Natural killer cell treated with Interleukin-12 subunit alpha and Interleukin-12 subunit beta and Interleukin-15 and Interleukin-18, amount 100 ng/mL, for 72 hours (primary cell): Measurements from ENCODE around the gene XRCC5. TPM values are rescaled to one million over a fixed set of nuclear protein-coding genes. Genes with fewer than 3 reads are reported as not detected.

ENCODE experiments used
- ATAC-seq, 2 donors: fragments of 150-1000 bp; cut with Tn5 transposase in 1 of 2; sonication (Bioruptor Pico), chemical (Tn5 transposase) in 1 of 2; 2 replicates each; pipeline ENCODE4 v1.10.0; 2021
- DNase-seq: peaks from one replicate; pipeline ENCODE4 v3.0.0; 2022; ENCODE audit warnings: low spot score
- H3K27ac Mint-ChIP-seq, 2 donors: 1 replicate in 1 of 2; 2 replicates in 1 of 2; pipeline ENCODE4 v1.8.0; 2022; ENCODE audit warnings: mixed read lengths in 2 of 2, mild to moderate bottlenecking in 1 of 2, moderate library complexity in 1 of 2
- H3K27me3 Mint-ChIP-seq, 2 donors: 1 replicate in 1 of 2; 2 replicates in 1 of 2; pipeline ENCODE4 v1.8.0; 2022; ENCODE audit warnings: mixed read lengths in 2 of 2
- H3K36me3 Mint-ChIP-seq: one replicate; pipeline ENCODE4 v1.8.0; 2022; ENCODE audit warnings: mixed read lengths
- H3K4me1 Mint-ChIP-seq, 2 donors: 1 replicate in 1 of 2; 2 replicates in 1 of 2; pipeline ENCODE4 v1.8.0; 2022; ENCODE audit warnings: low read depth in 2 of 2, mixed read lengths in 2 of 2, mild to moderate bottlenecking in 1 of 2
- H3K4me3 Mint-ChIP-seq: one replicate; pipeline ENCODE4 v1.8.0; 2022; ENCODE audit warnings: mixed read lengths
- H3K9me3 Mint-ChIP-seq: 2 replicates; pipeline ENCODE4 v1.8.0; 2022; ENCODE audit warnings: mixed read lengths
- total RNA-seq, 2 donors: library from RNA; stranded (reverse); gene quantifications; one replicate each; pipeline ENCODE4 v1.2.3, GENCODE V29; 2022

The XRCC5 gene
- total RNA-seq, 2 donors from 2014 or later = 454 to 500 TPM

GRCh38 chr2:216142540-216142939 lies 33.4 kb downstream of the XRCC5 start:
- no peaks in the 10 kb centered on the region for H3K27me3 Mint-ChIP-seq
- no peak overlapping the region for H3K27ac Mint-ChIP-seq
- peaks cover 47% of the 10 kb centered on the region for H3K36me3 Mint-ChIP-seq

GRCh38 chr2:216144372-216144771 lies 35.2 kb downstream of the XRCC5 start:
- Mint-ChIP-seq H3K4me1 (peaks cover 9 to 25% of the 10 kb centered on the region in 2 donors), H3K4me3 (no peak overlapping the region), H3K27me3 (no peaks in the 10 kb centered on the region), H3K36me3 (peaks cover 33% of the 10 kb centered on the region), H3K27ac (no peak overlapping the region), H3K9me3 (no peaks in the 10 kb centered on the region)
- ATAC-seq (no peak), DNase-seq (no peak)

More at GRCh38 chr2:216142540-216142939, 33.4 kb downstream of the XRCC5 start:
- Mint-ChIP-seq H3K4me1 (peaks cover 9 to 25% of the 10 kb centered on the region in 2 donors), H3K4me3 (no peak overlapping the region), H3K9me3 (no peaks in the 10 kb centered on the region)
- no peak for DNase-seq
- peak in 1 of 2 donors; percentile 92 for ATAC-seq

GRCh38 chr2:216144857-216145256 lies 35.7 kb downstream of the XRCC5 start:
- ATAC-seq (no peak), DNase-seq (no peak)
- H3K27ac Mint-ChIP-seq = no peak overlapping the region
- H3K4me1 Mint-ChIP-seq = peaks cover 14 to 29% of the 10 kb centered on the region in 2 donors
- peaks cover 38% of the 10 kb centered on the region for H3K36me3 Mint-ChIP-seq
- no peaks in the 10 kb centered on the region for H3K9me3 Mint-ChIP-seq
- H3K4me3 Mint-ChIP-seq = no peak overlapping the region
- no peaks in the 10 kb centered on the region for H3K27me3 Mint-ChIP-seq

- Mint-ChIP-seq H3K4me1 (peaks cover 20 to 28% of the 10 kb centered on the region in 2 donors), H3K4me3 (no peak overlapping the region), H3K27ac (peak overlapping the region in 1 of 2 donors; percentile 11), H3K36me3 (peaks cover 34% of the 10 kb centered on the region), H3K27me3 (no peaks in the 10 kb centered on the region), H3K9me3 (no peaks in the 10 kb centered on the region)
- DNase-seq = no peak
- ATAC-seq = no peak
Observed at GRCh38 chr2:216146573-216146972, 37.4 kb downstream of the XRCC5 start.

GRCh38 chr2:216147172-216148131 lies 38.3 kb downstream of the XRCC5 start:
- ATAC-seq (peak in 1 of 2 donors; percentile 8), DNase-seq (no peak)
- no peaks in the 10 kb centered on the region for H3K9me3 Mint-ChIP-seq

GRCh38 chr2:216148983-216149382 lies 39.8 kb downstream of the XRCC5 start:
- H3K4me1 Mint-ChIP-seq = peaks cover 29 to 30% of the 10 kb centered on the region in 2 donors
- peak overlapping the region in 1 of 2 donors; percentile 61 for H3K27ac Mint-ChIP-seq
- DNase-seq (no peak), ATAC-seq (no peak)
- no peak overlapping the region for H3K4me3 Mint-ChIP-seq
- H3K9me3 Mint-ChIP-seq = no peaks in the 10 kb centered on the region
- H3K36me3 Mint-ChIP-seq = peaks cover 43% of the 10 kb centered on the region
- no peaks in the 10 kb centered on the region for H3K27me3 Mint-ChIP-seq

More at GRCh38 chr2:216147172-216148131, 38.3 kb downstream of the XRCC5 start:
- Mint-ChIP-seq H3K4me3 (no peak overlapping the region), H3K36me3 (peaks cover 38% of the 10 kb centered on the region), H3K27me3 (no peaks in the 10 kb centered on the region), H3K4me1 (peaks cover 23 to 27% of the 10 kb centered on the region in 2 donors), H3K27ac (peak overlapping the region; percentile 4 to 11)

- Mint-ChIP-seq H3K36me3 (peaks cover 44% of the 10 kb centered on the region), H3K9me3 (no peaks in the 10 kb centered on the region), H3K4me3 (no peak overlapping the region), H3K27me3 (no peaks in the 10 kb centered on the region), H3K4me1 (peaks cover 30 to 32% of the 10 kb centered on the region in 2 donors), H3K27ac (peak overlapping the region in 1 of 2 donors; percentile 61)
- DNase-seq (no peak), ATAC-seq (no peak)
Observed at GRCh38 chr2:216149741-216150140, 40.6 kb downstream of the XRCC5 start.

- ATAC-seq = no peak
- Mint-ChIP-seq H3K4me1 (peaks cover 33 to 34% of the 10 kb centered on the region in 2 donors), H3K36me3 (peaks cover 47% of the 10 kb centered on the region), H3K4me3 (no peak overlapping the region), H3K27me3 (no peaks in the 10 kb centered on the region), H3K9me3 (no peaks in the 10 kb centered on the region), H3K27ac (no peak overlapping the region)
- no peak for DNase-seq
Observed at GRCh38 chr2:216151313-216152025, 42.3 kb downstream of the XRCC5 start.

- H3K27me3 Mint-ChIP-seq = no peaks in the 10 kb centered on the region
- DNase-seq = no peak
- H3K9me3 Mint-ChIP-seq = no peaks in the 10 kb centered on the region
- peaks cover 23 to 33% of the 10 kb centered on the region in 2 donors for H3K4me1 Mint-ChIP-seq
- no peak overlapping the region for H3K4me3 Mint-ChIP-seq
- no peak for ATAC-seq
- H3K36me3 Mint-ChIP-seq = peaks cover 43% of the 10 kb centered on the region
- H3K27ac Mint-ChIP-seq = no peak overlapping the region
Observed at GRCh38 chr2:216155954-216156353, 46.8 kb downstream of the XRCC5 start.

GRCh38 chr2:216156822-216157221 lies 47.7 kb downstream of the XRCC5 start:
- no peak overlapping the region for H3K4me3 Mint-ChIP-seq
- DNase-seq = no peak
- H3K36me3 Mint-ChIP-seq = peaks cover 40% of the 10 kb centered on the region
- H3K27me3 Mint-ChIP-seq = no peaks in the 10 kb centered on the region
- H3K27ac Mint-ChIP-seq = no peak overlapping the region
- H3K9me3 Mint-ChIP-seq = no peaks in the 10 kb centered on the region
- peaks cover 20 to 30% of the 10 kb centered on the region in 2 donors for H3K4me1 Mint-ChIP-seq
- ATAC-seq = no peak

GRCh38 chr2:216159144-216159543 lies 50.0 kb downstream of the XRCC5 start:
- no peaks in the 10 kb centered on the region for H3K9me3 Mint-ChIP-seq
- no peak overlapping the region for H3K4me3 Mint-ChIP-seq
- DNase-seq (no peak), ATAC-seq (no peak)
- no peaks in the 10 kb centered on the region for H3K27me3 Mint-ChIP-seq
- H3K27ac Mint-ChIP-seq = no peak overlapping the region
- H3K4me1 Mint-ChIP-seq = peaks cover 16 to 26% of the 10 kb centered on the region in 2 donors
- peaks cover 33% of the 10 kb centered on the region for H3K36me3 Mint-ChIP-seq

GRCh38 chr2:216159646-216160045 lies 50.5 kb downstream of the XRCC5 start:
- Mint-ChIP-seq H3K27me3 (no peaks in the 10 kb centered on the region), H3K36me3 (peaks cover 38% of the 10 kb centered on the region), H3K4me3 (no peak overlapping the region), H3K4me1 (peaks cover 17 to 29% of the 10 kb centered on the region in 2 donors), H3K9me3 (no peaks in the 10 kb centered on the region), H3K27ac (no peak overlapping the region)
- DNase-seq = no peak
- ATAC-seq = no peak

- Mint-ChIP-seq H3K4me1 (peaks cover 22 to 25% of the 10 kb centered on the region in 2 donors), H3K36me3 (peaks cover 44% of the 10 kb centered on the region), H3K4me3 (no peak overlapping the region), H3K27me3 (no peaks in the 10 kb centered on the region), H3K27ac (no peak overlapping the region), H3K9me3 (no peaks in the 10 kb centered on the region)
- DNase-seq (no peak), ATAC-seq (no peak)
Observed at GRCh38 chr2:216160786-216161185, 51.6 kb downstream of the XRCC5 start.

GRCh38 chr2:216161967-216162366 lies 52.8 kb downstream of the XRCC5 start:
- DNase-seq (no peak), ATAC-seq (no peak)
- Mint-ChIP-seq H3K4me1 (peaks cover 18 to 31% of the 10 kb centered on the region in 2 donors), H3K27me3 (no peaks in the 10 kb centered on the region), H3K4me3 (no peak overlapping the region), H3K27ac (peak overlapping the region; percentile 13 to 62), H3K9me3 (no peaks in the 10 kb centered on the region), H3K36me3 (peaks cover 41% of the 10 kb centered on the region)
